HT1080 (cell line): Measurements from ENCODE around the gene DPH6. TPM values are rescaled to one million over a fixed set of nuclear protein-coding genes. Genes with fewer than 3 reads are reported as not detected.
"Not testable (repeated sequence)": the region's sequence is repeated elsewhere in the genome, so short reads cannot be mapped to it uniquely, and the experiment has no call there.

Experiments used
- DNase-seq: peaks from one replicate; pipeline ENCODE4 v3.0.0-alpha.2; 2015; ENCODE audit warnings: low read depth
- total RNA-seq: library from RNA; depleted of rRNA; stranded (reverse); fragments of >200 nt; shearing (Covaris generic); gene quantifications from 2 replicates; pipeline ENCODE4 v1.2.3, GENCODE V29; 2014

The DPH6 gene
- total RNA-seq, 1 experiment from 2014 or later, result 14.0 TPM

DNA sequence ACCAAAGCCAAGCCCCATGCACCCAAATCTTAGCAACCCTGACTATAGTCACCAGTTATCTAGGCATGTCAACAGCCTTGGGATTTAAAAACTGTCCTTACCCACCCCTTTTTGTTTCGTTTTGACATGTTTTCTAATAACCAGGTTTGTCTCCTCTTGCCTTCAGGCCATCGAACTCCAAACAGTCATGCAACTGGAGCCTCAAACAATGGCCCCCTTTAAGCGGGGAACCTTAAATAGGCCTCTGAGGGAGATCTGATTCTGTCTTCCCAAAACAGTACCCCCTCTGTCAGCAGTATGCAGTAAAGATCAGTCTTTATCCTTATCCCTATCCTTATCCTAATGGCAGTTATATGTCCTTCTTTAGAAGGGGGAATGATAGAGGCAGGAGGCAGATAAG, 105.7 kb downstream of the DPH6 start:
- no peak for DNase-seq

DNA sequence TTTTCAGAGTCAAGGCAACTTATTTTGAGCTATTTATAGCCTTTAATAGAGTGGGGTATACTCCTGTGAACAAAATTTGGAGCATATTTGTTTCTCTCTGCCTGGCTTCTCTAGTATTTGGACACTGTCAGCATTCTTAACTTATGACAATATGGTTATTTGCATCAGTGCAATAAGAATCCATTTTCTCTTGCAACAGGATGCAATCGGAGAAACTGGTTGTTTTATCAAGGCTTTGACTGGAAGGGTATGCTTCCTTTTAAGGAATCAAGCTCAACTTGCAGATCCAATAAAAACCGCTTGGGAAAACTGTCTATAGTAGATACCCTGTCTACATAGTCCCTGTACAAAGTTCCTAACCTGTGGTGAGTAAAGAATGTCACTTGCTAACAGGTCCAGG, 106.7 kb downstream of the DPH6 start:
- no peak for DNase-seq

DNA sequence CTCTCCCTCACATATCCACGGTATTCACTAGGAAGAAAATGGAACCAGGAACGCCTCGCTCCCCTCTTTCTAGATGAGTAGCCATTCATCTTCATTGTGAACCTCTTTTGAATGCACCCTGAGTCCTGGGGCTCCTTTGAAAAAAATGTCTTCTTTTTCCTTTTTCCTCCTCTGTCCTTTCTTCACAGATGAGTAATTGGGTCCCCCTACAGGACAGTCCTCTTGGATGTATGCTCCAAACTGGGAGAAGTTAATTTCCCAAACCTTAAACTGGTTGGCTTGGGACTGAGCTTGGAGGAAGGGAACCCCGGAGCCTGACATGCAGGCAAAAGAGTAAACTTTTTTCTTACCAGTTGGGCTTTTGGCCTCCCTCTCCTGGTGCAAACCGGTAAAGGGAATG, 108.8 kb downstream of the DPH6 start:
- DNase-seq, result peak; percentile 1

DNA sequence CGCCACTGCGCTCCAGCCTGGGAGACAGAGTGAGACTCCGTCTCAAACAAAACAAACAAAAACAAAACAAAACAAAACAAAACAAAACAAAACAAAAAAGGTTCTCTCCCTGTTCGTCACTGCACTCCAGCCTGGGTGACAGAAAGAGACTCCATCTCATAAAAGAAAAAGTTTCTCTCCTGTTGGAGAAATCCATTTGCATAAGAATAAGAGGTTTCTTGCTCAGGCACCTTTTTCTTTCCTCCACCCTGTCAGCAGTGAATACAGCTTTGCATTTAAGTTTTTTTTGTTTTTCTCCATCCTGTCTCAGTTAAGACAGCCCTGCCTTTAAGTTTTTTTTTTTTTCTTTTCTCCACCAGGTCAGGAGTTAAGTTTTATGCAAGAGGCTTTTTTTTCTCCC, 109.5 kb downstream of the DPH6 start:
- DNase-seq, result no peak

DNA sequence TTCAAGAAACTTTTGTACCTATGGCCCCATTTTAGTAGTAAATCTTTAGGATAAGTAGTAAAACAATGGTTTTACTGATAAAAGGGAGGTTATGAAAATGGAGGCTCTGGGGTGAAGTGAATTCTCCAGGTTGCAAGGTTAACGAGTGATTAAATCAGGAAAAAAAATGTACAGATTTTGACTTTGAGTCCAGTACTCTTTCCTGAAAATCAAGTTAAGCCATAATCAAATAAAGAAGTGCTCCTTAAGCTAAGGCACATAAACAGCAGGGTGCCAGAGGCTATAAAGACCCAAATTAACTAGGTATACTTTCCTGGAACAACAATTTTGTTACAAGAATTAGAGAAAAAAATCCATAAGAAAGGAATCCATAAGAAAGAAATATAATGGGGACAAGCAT, 114.7 kb downstream of the DPH6 start:
- DNase-seq, result no peak

DNA sequence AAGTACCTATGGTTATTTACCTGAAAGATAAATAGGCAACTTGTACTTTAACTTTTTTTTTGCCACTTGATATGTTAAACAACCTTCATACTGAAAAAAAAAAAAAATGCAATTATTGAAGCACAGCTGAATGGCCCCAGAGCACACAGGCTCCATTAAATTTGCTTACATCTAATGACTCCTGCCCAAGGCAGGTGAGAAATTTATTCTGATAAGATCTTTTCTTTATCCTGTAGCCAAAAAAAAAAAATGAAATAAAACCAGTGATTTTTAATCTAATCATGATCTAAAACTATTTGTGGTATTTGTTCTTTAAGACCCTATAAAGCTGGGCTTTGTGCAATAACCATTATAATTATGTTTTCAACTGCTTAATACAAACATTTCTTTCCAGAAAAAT, 115.7 kb downstream of the DPH6 start:
- no peak for DNase-seq

DNA sequence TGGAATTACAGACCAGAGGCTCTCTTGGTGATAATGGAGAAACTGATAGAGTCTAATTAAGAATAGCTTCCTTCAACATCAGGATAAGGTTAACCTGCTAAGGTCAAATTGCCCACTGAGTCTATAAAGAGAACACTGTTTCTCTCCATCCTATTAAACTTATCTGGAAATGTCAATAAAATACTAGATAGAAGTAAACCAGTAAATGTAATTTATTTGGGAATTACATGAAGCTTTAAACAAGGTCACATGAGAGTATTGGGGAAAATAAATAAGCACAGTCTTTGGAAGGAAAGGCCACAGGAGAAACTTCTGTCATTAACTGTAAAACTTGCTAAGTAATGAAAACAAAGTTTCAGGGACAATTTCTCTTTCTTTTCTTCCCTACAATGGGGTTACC, 118.5 kb downstream of the DPH6 start:
- DNase-seq, result no peak

DNA sequence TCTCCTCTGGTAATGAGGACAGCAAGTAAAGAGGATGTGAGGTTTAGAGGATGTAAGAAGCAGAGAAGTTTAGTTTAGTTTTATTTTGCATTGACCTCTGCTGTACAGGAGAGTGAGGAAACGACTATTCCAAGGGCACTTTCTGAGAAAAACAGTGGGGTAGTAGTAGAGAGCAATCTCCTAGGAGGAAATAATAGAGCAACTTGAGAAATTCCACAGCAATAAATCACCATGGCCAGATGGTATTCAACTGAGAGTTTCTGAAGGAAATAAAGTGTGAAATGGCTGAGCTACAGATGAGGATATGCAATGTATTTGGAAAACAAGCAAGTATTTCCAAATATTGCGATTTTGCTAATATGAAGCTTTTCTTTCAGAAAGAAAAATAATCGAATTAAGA, 118.9 kb downstream of the DPH6 start:
- DNase-seq, result peak; percentile 82

DNA sequence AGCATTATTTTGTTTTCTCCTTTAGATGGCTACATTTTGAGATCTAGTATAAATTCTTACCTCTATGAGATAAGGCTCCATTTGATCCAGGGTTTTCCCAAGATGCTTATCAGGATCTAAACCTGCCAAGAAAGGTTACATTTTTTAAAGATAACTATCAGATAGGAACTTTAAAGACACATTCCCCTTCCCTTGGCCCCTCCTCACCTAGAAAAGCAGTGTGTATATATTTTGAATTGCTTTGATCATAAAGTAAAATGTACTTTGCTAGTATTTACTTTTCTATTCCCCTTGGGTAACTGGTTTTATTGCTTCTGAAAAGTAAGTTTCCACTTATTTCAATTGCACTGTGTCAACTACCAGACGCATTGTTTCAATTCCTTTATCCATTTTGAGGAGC, 135.2 kb downstream of the DPH6 start:
- no peak for DNase-seq

DNA sequence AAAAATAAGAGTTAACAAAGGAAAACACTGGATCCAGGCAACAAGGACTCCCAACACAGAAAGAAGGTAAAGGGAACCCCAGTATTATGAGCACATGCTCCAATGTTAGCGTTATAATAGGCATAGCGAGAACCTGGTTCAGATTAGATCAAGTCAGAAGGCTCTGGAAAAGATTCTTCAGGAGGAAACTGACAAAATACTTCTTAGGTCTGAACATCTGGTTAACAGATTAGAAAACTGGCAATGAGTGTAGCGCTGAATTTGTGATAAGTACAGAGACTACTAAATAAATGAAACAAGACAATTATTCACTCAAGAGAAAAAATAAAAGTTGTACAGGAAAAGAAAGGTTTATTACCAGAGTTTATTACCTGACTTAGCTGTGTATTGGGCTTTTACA, 146.1 kb downstream of the DPH6 start:
- no peak for DNase-seq

DNA sequence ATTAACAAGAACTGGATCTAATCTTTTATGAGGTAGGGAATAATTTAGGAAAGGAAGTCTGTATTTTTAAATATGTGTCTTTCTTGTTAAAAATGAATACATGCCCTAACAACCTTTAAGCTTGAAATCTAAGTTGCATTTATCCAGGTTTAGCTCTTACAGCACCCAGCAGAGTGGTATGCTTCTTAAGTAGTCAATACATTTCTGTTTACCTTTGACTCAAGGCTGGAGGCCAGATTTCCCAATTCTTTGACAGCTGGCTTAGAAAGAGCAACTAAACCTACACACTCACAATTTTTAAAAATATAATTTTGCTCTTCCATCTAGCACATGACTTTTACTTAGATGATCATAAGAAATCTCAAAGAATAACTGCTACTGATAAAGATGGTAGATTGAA, 148.9 kb downstream of the DPH6 start:
- no peak for DNase-seq

DNA sequence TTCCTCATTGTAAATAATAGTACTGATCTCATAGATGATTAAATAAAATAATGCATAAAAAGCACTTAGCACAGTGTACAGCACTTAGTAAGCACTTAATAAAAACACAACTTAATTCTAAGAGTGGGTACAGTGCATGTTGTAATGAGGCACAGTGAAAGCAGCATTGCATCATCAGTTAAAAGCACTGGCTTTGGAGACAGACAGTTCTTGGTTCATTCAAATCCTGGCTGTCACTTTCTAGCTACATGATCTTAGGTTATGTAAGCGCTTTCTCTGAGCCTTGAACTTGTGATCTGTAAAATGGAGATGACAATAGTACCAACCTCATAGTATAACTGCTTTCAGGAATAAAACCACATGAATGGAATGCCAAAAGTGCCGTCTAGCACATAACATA, 151.5 kb downstream of the DPH6 start:
- DNase-seq, result no peak

DNA sequence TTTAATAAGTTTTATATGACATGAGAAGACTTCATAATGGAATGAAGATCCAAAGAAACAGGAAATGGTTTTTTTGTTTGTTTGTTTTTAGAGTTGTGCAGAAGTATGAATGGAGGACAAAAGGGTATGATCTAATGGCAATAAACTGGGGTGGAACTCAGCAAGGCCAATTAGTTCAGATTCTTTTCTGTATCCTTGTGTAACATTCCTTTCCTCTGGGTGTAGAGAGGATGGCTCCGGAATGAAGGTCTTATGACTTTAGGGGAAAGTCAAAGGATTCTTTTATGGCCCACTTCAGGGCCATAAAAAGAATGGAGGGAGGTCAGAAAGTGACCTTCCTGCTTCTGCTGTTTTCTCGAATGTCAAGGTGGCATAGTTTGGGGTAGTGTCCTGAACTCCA, 152.6 kb downstream of the DPH6 start:
- no peak for DNase-seq

DNA sequence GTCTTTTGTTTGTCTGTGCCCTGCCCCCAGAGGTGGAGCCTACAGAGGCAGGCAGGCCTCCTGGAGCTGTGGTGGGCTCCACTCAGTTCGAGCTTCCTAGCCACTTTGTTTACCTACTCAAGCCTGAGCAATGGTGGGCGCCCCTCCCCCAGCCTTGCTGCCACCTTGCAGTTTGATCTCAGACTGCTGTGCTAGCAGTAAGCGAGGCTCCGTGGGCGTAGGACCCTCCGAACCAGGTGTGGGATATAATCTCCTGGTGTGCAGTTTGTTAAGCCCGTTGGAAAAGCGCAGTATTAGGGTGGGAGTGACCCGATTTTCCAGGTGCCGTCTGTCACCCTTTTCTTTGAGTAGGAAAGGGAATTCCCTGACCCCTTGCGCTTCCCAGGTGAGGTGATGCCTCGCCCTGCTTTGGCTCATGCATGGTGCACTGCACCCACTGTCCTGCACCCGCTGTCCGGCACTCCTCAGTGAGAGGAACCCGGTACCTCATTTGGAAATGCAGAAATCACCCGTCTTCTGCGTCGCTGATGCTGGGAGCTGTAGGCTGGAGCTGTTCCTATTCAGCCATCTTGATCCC, 154.5 kb downstream of the DPH6 start:
- not testable (repeated sequence) for DNase-seq

DNA sequence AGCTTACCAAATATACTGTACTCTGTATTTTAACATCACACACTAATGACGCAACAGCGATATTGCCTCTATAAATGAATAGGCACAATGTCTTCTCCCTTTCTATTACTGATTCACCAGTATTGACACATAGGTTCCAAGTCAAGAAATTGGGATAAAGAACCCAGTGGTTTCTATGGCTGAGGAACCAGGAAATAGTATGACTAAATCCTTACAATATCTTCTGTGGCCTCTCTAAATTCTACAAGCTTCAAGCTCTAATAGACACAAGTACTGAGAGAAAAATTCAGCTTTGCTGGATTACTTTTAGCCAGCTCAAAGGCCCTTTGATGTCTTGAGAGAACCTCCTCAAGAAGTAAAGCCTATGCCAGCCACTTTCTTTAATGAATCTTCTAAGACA, 162.5 kb downstream of the DPH6 start:
- no peak for DNase-seq

DNA sequence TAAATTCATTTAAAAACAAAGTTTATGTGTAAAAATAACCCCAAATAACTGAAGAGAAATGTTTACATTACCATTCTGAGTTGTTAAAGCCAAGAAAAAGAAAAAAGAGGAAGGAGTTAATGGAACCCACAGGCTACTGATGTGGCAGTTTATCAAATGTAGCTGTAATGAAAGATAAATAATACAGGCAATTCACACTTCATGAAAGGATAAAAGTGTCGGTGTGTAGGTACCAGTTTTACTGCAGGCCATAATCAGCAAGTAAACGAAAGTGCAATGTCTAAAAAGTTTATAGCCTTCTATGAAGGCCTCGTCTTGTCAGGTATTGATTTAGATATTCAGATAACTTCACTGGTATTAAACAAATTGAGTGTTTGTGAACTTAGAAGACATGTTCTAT, 164.6 kb downstream of the DPH6 start:
- DNase-seq, result no peak

DNA sequence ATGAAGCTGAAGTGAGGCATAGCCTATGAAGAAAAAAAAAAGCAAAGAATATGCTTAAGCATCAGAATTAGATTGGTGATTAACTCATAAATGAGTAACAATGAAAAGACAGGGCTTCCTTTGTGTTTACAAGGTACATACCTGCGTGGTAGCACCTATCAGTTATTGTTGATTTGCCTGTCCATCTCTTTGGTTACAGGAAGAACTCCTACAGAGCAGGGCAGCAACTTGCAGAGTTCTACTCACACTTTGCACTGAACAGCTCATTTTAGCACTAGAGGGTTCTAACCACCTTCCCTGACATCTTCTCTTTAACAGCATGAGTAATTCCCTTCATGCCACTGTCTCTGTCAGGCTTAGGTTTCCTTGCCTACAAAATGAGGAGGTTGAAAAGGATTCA, 166.0 kb downstream of the DPH6 start:
- DNase-seq, result peak; percentile 7

DNA sequence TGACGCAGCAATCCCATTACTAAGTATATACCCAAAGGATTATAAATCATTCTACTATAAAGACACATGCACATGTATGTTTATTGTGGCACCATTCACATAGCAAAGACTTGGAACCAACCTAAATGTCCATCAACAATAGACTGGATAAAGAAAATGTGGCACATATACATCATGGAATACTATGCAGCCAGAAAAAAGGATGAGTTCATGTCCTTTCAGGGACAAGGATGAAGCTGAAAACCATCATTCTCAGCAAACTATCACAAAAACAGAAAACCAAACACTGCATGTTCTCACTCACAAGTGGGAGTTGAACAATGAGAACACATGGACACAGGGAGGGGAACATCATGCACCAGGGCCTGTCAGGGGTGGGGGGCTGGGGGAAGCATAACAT, 167.5 kb downstream of the DPH6 start:
- not testable (repeated sequence) for DNase-seq

DNA sequence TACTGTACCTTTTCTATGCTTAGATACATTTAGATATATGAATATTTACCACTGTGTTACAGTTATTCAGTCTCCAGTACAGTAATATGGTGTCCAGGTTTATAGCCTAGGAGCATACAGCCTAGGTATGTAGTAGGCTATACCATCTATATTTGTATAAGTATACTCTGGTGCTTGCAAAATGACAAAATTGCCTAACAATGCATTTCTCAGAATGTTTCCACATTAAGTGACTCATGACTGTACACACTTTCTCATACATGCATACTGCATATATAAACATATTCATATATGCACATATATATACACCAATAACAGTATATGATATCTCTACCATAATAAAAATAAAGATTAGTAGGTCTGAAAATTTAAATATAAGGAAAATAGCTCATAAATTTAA, 169.3 kb downstream of the DPH6 start:
- DNase-seq, result no peak

DNA sequence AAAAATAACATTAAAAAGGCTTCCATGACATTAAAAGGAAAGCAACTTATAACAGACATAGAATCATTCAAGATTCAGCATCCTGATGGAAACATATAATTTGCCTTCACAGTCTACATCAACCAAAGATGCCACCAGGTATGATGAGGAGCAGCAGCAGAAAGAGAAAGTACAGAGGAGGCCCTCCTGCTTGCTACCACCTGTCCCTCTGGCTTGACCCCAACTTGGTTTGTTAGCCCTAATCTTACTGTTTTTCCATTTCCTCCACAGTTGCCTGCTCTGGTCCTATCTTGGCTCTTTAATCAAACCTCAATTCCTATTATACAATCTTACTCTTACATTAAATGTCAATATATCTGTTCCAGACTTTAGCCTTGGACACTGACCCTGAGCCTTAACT, 171.3 kb downstream of the DPH6 start:
- DNase-seq, result no peak

DNA sequence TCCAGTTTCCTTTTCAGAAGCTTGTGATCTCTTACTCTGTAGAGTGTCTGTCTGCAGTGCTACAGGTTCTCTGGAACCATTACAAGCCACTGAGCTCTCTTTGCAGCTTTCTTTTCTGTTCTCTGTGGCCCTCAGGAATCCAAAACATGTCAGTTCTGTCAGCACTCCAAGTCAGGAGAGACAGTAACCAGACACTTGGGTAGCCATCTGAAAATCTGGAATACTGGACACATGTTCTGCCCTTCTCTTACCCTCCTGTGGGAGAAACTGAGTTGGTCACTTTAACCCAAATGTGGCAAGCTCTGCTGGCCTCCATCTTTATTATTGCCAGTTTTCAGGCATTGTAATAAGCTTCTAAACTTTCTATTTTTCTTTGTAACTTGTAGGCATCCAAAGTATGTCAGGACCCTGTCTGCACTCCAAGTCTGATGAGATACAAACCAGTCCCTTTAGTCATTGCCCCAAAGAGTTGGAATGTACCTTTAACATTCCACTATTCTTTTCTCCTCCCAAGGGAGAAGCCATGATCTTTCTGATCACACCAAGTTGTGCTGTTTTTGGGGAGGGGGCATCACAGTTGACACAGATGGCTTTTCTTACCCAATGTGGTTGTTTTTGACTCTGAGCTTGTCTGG, 183.7 kb downstream of the DPH6 start:
- no peak for DNase-seq

DNA sequence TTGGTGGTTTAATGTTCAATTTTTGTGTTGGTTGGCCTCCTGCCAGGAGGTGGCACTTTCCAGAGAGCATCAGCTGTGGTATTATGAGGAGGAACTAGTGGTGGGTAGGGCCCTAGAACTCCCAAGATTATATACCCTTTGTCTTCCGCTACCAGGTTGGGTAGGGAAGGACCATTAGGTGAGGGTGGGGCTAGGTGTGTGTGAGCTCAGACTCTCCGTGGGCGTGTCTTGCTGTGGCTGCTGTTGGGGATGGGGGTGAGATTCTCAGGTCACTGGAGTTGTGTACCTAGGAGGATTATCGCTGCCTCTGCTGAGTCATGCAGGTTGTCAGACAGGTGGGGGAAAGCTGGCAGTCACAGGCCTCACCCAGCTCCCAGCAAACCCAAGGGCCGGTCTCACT, 187.1 kb downstream of the DPH6 start:
- DNase-seq, result no peak

DNA sequence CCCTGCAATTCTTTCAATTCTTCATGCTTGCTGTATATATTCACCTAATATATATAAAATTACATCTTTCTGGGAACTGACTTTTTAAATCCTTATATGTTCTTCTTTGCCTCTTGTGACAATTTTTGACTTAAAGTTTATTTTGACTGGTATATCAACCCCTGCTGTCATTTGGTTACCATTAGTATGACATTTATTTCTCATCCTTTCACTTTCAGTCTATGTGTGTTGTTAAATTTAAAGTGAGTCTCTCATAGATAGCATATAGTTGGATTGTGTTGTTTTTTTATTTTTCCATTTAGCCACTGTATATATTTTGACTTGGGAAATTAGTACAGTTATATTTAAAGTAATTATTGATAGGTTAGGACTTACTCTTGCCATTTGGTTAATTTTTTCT, 194.9 kb downstream of the DPH6 start:
- DNase-seq, result no peak

DNA sequence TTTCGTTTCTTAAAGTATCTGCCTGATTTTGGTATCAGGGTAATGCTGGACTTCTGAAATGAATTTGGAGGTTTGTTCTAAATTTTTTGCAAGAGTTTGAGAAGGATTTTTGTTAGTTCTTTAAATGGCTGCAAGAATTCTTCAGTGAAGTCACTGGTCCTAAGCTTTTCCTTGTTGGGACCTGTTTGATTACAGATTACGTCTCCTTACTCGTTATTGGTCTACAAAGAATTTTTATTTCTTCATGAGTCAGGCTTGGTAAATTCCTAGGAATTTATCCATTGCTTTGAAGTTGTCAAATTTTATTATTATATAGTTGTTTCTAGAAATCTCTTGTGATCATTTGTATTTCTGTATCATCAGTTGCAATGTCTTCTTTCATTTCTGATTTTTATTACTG, 196.0 kb downstream of the DPH6 start:
- DNase-seq, result no peak
